Activated CD8-positive, alpha-beta memory T cell treated with anti-CD3 and anti-CD28 coated beads, Interleukin-2, amount 50 U/mL, for 4 hours (primary cell): ENCODE data around the gene C6orf141.

Experiments
- DNase-seq: peaks from one replicate; pipeline ENCODE4 v3.0.0-alpha.2; 2020

The C6orf141 gene

GRCh38 chr6:49550492-49551077 lies at the start of gene C6orf141:
Gene C6orf141, plus strand, starts transcription at chr6:49550668. Its CDS starts 125 bp downstream, at chr6:49550793.
- no peak for DNase-seq

- no peak for DNase-seq
Observed at GRCh38 chr6:49504666-49505065, 45.8 kb upstream of the C6orf141 start.

GRCh38 chr6:49506569-49507111 lies 43.8 kb upstream of the C6orf141 start:
- no peak for DNase-seq

GRCh38 chr6:49509342-49509741 lies 41.1 kb upstream of the C6orf141 start:
- no peak for DNase-seq

GRCh38 chr6:49513153-49513989 lies 37.1 kb upstream of the C6orf141 start:
- no peak for DNase-seq

- no peak for DNase-seq
Observed at GRCh38 chr6:49514571-49515484, 35.6 kb upstream of the C6orf141 start.

GRCh38 chr6:49515485-49516146 lies 34.9 kb upstream of the C6orf141 start:
- DNase-seq: no peak

- DNase-seq: no peak
Observed at GRCh38 chr6:49516147-49516505, 34.3 kb upstream of the C6orf141 start.

- no peak for DNase-seq
Observed at GRCh38 chr6:49517919-49518318, 32.5 kb upstream of the C6orf141 start.

- DNase-seq: no peak
Observed at GRCh38 chr6:49519660-49520059, 30.8 kb upstream of the C6orf141 start.

GRCh38 chr6:49522710-49523593 lies 27.5 kb upstream of the C6orf141 start:
- DNase-seq: no peak

GRCh38 chr6:49523901-49524300 lies 26.6 kb upstream of the C6orf141 start:
- DNase-seq: no peak

GRCh38 chr6:49524541-49524940 lies 25.9 kb upstream of the C6orf141 start:
- DNase-seq: no peak

GRCh38 chr6:49526598-49526997 lies 23.9 kb upstream of the C6orf141 start:
- no peak for DNase-seq

- DNase-seq: no peak
Observed at GRCh38 chr6:49527320-49527719, 23.1 kb upstream of the C6orf141 start.

- no peak for DNase-seq
Observed at GRCh38 chr6:49528571-49528970, 21.9 kb upstream of the C6orf141 start.

GRCh38 chr6:49530141-49530776 lies 20.2 kb upstream of the C6orf141 start:
- no peak for DNase-seq

- no peak for DNase-seq
Observed at GRCh38 chr6:49531774-49532569, 18.5 kb upstream of the C6orf141 start.

GRCh38 chr6:49535795-49536194 lies 14.7 kb upstream of the C6orf141 start:
- DNase-seq: no peak

GRCh38 chr6:49539102-49539501 lies 11.4 kb upstream of the C6orf141 start:
- DNase-seq: no peak
